HG02885 (cell line): ENCODE data around the gene TMPRSS6.

Experiments used
- ATAC-seq: cut with Tn5 transposase; IDR thresholded peaks from one replicate; pipeline ENCODE4 v1.9.1; 2021; ENCODE audit warnings: mild to moderate bottlenecking; ENCODE audit not compliant: unreplicated experiment, poor library complexity

The TMPRSS6 gene

DNA sequence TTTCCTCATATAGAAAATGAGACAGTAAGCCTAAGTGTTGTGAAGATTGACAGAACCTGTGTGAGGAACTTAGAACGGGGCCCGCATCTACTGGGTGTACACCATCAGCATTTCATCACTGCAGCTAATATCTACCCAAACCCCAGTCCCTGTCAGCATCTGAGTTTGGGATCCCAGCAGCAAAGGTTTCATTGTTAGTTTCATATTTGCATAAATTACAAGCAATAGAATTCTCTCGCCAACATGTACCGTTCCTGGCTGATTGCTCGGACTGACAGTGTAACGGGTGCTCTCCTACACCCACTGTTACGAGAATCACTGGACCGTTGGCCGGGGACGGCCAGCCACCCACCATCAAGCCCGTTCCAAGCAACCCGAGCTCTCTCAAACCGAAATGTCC, 10.4 kb upstream of the TMPRSS6 start:
- no peak for ATAC-seq

DNA sequence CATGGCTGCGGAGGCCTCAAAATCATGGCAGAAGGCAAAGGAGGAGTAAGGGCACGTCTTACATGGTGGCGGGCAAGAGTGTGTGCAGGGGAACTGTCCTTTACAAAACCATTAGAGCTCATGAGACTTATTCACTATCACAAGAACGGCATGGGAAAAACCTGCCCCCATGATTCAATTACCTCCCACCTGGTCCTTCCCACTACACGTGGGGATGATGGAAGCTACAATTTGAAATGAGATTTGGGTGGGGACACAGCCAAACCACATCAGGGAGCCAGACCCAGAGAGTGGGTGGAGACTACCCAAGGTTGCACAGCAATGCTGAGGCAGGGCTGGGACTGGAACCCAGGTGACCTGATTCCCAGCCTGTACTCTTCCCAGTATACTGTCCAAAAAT, 8.6 kb upstream of the TMPRSS6 start:
- no peak for ATAC-seq

DNA sequence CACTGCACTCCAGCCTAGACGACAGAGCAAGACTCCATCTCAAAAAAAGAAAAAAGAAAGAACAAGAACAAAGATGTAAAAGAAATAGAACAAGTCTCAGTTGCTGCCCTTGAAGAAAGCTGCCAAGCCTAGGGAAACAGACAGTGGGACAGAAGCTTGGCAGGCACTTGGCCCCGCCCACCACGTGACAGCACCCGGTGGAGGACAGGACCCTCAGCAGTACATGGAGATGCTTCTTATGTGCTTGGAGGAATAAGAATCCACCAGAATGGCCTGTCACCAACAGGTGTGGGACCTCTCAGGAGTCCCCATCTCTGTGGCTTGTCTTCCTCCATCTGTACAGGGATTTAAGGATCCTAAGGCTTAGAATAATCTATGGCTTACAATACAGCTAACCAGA, 7.6 kb upstream of the TMPRSS6 start:
- no peak for ATAC-seq

DNA sequence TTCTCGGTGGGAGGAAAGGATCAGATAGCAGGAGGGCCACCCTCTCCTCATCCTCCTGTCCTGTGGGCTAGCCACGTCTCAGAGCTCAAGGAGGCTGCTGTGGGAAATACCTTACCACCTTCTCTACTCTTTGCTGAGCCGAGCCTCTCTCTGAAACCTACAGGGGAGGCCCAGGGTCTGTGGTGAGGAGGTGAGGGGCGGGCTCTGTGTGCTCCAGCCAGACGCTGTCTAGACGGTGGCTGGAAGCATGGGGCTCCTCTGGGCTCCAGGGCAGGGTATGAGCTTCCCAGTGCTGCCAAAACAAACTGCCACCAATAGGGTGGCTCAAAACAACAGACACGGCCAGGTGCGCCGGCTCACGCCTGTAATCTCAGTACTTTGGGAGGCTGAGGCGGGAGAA, 5.5 kb upstream of the TMPRSS6 start:
- ATAC-seq, result no peak

DNA sequence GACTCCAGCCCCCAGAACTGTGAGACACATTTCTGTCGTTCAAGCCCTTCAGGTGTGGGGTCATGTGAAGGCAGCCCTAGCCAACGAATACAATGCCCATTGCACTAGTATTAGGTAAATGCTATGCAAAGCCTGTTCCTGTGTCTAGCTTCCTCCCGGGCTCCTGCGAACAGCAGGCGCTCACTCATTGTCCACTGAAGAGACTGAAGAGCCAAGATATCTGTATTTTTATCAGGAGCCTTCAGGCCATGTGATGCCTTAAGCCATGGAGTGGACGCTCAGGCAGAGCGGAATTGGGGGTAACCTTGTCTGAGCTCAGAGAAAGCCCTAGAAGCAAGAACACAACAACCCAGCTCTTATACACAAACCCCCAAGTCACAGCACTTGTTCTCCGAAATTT, 4.2 kb upstream of the TMPRSS6 start:
- no peak for ATAC-seq

DNA sequence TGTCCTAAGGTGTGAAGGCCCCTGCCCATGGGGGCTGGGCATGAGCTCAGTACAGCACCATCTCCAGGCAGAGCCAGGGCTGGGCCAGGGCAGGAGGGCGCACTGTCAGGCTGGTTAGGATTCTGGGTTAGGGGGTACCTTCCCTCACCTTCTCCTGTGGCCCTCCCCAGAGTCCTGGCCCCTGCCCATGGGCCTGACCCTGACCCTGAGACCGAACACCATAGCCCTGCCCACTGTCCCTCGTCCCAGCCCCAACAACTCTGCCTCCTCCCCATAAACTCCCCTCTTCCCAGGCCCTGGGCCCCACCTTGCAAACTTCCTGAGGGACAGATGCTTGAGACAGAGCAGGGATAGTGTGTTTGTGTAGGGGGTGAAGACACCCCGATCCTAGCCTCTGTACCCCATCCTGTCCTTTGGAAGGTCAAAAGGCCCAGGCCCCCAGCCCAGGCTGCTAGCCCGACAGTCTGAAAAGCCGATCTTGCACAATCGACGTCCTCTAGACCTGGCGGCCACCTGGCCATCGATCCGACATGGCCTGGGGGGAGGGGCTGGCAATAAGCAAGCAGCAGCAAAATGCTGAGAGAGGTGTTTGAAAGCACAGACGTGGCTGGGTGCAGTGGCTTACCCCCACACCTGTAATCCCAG, 2.7 kb upstream of the TMPRSS6 start:
- ATAC-seq, result no peak

DNA sequence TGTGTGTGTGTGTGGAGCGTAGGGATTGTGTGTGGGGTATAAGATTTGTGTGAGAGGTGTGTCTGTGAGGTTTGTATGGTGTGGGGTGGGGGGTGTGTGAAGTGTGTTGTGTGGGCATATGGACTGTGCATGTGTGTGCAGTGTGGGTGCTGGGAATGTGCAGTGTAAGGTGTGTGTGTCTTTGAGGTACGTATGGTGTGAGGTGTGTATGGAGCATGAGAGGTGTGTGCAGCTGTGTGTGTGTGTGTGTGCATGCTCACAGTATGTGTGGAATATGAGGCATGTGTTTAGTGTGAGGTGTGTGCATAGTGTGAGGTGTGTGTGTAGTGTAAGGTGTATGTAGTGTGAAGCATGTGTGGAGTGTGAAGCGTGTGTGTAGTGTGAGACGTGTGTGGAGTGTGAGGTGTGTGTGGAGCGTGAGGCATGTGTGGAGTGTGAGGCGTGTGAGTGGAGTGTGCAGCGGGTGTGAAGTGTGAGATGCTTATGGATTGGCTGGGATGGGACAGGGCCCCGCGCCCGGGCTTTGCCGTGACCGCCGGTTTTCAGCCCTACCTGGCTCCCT, 1.7 kb upstream of the TMPRSS6 start:
- no peak for ATAC-seq

DNA sequence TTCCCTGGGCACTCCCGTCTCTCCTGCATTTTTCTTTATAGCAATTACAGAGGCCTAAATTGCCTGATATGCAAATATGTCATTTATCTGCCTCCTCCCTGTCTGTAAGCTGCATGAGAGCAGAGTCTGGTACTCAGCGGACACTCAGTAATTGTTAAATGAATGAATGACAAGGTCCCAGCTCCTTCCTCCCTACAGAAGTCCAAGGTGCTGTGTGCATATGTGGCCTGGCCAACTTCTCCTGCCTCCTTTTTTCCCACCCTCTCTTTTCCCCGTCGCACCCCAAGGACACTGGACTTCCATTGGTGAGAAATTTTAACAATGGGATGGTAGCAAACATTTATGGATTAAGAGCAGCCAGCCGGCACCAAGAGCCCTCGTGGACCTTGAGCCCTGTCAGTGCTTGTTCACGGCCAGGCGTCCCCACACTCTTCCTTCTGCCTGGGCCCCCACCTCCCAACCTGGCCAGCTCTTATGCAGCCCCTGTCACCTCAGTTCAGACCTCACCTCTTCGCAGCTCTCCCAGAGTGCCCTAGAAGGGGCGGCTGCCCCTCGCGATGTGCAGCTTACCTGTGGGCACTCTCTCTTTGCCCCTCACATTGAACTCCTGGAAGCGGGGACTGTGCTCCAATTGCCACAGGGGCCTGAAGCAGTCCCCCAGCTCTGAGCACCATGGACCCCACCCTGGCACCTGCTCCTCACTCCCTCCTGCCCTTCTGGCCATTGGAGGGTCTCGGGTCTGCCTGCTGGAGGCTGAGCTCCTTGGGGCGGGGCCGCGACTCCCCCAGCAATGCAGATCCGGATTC, 1.5 kb downstream of the TMPRSS6 start:
- ATAC-seq, result no peak

DNA sequence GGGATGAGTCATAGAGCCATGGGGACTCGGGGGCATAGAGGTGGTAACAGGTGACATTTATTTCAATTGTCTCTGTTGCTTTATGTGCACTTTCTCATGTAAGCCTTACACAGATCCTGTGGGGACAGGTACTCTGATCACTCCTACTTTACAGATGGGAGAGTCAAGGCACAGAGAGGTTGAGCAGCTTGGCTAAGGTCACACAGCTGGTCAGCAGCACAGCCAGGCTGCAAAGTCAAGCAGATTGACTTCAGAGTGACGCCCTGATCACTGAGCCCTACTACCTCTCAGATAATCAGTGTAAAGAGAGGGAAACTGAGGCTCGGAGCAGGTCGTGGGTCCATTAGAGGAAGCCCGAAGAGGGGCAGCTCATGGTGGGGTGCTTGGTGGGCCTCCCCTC, 3.5 kb downstream of the TMPRSS6 start:
- ATAC-seq, result no peak

DNA sequence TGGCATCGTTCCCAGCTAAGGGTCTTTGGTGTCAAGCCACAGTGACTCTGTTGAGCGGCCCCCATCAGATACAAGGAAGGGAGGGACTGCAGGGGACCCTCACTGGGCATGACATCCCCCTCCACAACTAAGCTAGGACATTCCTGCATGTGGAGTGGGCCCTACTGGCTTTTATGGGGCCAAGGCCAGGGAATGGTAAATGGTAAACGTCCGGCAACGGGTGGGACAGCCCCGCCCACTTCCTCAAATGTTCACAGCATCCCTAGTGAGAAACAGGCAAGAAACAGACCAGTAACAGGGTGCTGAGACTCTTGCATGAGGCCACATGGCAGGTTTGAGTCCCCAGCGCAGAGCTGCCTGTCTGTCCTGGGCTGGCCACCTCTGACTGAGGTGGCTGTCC, 4.4 kb downstream of the TMPRSS6 start:
- ATAC-seq, result no peak

DNA sequence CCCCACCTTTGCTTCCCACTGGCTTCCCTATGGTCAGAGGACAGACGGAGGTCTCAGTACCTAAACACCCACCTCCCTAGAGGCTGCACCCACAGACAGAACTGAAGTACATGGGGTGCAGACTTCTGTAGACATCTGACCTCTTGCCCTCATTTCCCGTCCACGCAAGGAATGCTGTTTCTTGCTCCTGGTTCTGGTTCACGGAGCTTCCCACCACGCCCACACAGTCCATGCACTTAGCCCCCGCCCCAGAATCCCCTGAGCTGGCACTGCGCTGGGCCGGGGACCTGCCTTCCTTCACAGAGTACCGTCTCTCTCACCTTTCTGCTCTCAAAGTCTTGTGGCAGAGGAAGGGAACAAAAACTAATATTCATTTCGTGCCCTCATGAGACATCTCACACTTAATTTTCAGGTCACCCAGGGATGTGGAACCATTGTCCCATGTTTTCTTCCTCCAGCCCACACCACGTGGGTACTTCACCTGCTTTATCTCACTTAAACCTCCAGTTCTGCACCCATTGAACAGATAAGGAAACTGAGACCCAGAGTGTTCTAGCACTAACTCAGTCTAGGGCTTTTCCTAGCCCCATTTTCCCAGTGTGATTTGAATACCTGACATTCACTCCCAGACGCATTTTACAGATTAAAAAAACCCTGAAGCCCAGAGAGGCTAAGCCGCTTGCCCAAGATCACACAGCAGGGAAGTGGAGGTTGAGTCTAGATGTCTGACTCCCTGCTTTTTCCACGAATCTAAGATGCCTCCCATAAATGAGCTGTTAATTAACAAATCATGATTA, 5.7 kb downstream of the TMPRSS6 start:
- ATAC-seq, result no peak

DNA sequence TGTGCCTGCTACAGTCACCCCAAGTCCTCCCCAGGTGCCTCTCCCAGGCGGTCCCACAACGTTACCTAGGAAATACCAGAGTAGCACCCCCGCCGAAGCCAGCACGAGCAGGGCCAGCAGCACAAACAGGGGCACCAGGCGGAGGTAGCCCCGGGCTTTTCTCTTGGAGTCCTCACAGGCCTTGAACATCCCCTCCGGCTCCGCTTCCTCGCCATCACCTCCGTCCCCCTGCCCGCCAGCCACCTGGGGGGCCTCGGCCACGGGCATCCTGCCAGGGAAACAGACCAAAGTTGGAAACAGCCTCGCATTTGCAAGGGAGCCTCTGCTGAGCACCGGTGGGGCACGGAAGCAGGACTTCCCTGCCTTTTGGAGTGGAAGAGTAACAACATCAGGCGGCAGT, 6.4 kb downstream of the TMPRSS6 start:
- no peak for ATAC-seq

DNA sequence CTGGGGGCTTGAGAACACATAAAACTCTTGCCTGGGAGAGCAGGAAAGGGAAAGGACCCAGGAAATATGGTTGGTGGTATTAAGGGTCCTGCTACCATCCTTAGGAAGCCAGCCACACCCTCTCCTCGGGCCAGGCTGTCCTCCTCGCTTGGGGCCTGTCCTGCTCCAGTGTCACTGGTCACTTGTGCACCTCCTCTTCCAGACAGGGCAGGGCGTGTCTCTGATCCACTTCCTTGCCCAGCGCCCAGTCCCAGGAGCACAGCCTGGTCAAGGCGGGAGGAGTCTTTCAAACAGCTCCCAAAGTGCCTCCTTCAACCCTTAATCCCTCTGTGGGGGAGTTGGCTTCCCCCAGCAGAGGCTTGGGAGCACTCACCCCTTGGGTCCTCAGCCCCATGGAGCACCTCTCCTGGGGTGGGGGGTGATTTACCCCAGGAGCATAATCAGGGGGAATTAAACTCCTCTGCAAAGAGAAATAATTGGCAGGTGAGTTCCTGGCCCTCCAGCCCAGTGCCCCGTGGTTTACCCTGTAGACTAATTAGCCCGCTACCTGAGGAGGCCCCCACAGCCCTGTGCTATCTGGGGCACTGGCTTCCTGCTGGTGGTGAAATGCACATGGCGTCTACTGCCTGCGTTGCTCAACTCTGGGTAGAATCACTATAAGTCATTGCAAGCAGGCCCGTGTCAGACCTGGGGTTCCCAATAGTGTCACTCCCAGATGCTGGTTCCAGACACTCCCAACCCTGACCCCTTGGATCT, 8.0 kb downstream of the TMPRSS6 start:
- ATAC-seq, result no peak

DNA sequence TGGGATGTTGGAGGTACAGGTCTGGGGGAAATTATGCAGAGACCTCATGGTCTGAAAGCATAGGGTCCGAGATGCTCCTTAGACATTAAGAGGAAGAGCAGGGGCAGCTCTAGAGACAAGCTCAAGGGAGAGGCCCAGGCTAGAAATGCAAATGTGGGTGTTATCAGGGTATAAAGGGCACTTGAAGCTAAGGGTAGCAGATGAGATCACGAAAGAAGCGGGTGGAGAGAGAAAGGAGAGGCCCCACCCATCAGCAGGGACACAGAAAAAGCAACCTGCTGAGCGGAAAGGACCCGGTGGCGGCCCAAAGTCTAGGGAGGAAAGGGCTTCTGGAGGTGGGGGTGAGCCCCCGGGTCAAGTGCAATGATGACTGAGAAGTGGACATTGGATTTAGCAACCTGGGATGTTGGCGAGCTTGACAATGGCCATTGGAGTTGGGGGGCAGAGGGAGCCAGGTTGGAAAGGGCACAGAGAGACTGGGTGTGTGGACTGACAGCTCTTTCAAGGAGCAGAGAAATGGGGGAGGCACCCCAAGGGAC, 8.9 kb downstream of the TMPRSS6 start:
- no peak for ATAC-seq

DNA sequence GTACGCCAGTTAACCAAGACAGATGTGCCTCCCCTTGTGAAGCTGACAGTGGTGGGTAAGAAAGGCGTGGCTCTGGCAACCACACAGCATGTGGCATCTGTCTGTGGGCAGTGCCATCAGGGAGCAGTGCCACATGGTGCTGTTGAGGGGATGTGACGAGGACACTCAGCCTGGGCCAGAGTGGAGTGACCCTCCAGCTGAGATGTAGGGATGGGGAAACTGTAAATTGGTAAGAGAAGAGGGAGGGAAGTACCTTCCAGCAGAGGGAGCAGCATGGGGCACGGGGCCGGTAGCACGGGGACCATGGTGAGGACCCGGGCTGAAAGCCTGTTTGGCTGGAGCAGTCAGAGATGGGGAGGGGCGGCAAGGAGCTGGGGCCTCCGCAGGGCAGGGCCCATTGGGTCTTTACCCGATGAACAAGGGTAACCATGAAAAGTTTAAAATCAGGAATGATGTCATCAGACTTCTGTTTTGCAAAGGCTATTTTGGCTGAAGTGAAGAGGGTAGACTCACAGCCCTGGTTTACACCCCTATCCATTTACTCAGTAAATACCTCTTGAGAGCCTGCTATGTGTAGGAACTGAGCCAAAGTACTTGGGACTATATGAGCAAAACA, 10.4 kb downstream of the TMPRSS6 start:
- ATAC-seq, result no peak

DNA sequence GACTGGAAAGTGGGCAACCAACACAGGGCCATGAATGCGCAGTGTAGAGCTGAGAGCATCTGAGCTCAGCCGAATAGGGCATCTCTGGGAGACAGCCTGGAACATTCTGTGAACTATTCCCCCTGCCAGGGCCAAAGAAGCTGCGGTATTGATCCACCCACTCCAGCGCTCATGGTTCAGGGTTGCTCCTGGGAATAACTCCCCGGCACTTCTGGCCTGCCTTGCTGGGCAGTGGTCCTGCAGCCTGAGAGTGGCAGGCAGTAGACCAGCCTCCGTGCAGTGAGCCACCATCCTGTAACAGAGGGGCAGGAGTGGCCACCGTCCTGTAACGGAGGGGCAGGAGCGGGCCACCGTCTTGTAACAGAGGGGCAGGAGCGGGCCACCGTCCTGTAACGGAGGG, 12.2 kb downstream of the TMPRSS6 start:
- ATAC-seq, result no peak

DNA sequence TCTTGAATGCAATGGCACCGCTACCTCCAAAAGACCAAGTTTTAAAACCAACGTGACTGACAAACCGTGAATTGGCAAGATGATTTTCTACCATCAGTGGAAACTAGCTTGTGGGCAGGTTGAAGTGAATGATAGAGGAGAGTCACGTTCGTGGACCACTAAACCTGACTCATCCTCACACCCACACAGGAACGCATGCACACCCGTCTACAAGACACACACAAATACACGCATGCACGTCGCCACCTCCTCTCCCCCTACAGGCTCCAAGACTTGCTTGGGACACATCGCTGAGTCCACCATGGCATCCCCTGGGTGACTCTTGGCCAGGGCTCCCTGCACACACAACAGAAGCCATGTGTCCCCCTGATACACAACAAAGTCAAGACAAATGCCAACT, 14.4 kb downstream of the TMPRSS6 start:
- ATAC-seq, result no peak

DNA sequence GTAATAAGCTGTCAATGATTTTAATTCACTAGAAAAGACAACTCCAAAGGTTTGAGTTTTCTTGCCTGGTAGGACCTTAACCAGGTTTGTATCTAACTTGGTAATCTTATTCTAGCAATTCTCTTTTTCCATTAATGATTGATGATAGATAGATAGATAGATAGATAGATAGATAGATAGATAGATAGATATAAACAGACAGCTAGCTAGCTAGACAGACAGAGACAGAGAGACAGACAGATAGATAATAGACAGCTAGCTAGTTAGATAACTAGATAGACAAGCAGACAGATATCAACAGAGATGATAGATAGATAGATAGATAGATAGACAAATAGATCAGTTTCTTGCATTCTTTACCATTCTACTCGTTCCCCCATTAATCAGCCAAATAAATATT, 15.3 kb downstream of the TMPRSS6 start:
- ATAC-seq, result no peak

DNA sequence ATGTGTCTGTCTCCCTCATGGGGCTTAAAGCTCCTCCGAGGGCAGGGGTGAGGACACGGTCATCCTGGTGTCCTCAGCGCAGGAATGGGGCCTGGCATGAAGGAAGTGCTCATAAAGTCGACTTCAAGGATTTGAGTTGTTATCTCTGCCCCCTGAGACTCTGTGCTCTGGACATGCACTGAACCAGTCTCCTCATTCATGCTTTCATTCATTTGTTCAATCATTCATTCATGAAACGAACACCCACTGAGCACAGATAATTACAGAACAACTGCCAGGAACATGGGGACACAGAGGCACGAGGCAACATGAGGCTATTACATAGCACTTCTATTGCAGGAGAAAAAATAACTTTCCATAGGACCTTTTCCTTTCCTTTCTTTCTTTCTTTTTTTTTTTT, 16.5 kb downstream of the TMPRSS6 start:
- ATAC-seq, result no peak

DNA sequence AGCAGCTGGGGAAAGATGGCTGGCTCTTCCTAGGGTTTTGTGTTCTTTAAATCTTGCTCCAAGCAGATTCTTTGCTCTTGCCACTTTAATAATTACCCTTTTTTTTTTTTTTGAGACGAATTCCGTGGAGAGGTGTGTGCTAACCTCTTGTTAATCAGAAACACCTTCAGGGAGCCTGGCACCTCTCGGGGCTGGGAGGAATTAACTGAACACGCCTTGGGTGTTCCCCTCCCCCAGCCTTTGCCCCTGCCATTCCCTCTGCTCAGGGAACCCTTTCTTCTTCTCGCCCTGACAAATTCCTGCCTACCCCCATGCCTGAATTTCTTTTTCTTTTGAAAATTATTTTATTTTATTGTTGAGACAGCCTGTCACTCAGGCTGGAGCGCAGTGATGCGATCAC, 17.5 kb downstream of the TMPRSS6 start:
- no peak for ATAC-seq
